ENCODE results near the gene SMIM29.

SMIM29 gene

GRCh38 chr6:34223956-34224940 is 24.6 kb downstream of the SMIM29 start:
- DNase-seq: peak; percentile 93 to 96

- no peak for DNase-seq
Measured at GRCh38 chr6:34223381-34223955, 25.3 kb downstream of the SMIM29 start.

DNA sequence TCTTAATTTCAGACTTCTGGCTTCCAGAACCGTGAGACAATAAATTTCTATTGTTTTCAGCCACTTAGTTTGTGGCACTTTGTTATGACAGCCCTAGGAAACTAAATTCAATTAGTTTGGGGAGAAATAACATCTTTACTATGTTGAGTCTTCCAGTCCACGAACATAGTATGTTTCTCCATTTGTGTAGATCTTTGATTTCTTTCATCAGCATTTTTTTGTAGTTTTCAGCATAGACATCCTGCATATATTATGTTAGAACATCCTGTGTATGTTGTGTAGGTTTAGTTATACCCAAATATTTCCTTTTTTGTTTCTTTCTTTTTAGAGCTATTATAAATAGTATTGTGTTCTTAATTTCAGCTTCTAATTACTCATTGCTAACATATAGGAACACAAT is 30.1 kb downstream of the SMIM29 start:
- DNase-seq: no peak

DNA sequence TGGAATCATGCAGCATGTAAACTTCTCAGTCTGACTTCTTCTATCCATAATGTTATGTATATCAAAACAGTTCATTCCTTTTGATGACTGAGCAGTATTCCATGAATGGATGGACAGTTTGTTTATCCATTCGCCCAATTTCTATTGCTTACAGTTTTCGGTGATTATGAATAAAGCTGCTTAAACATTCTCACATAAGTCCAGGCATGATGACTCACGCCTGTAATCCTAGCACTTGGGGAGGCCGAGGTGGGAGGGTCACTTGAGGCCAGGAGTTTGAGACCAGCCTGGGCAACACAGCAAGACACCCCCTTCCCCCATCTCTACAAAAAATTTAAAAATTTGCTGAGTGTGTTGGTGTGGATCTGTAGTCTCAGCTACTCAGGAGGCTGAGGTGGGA is 35.0 kb downstream of the SMIM29 start:
- no peak for DNase-seq

- DNase-seq: peak in 1 of 2 donors; percentile 17
Measured at GRCh38 chr6:34207695-34208443, 40.9 kb downstream of the SMIM29 start.

DNA sequence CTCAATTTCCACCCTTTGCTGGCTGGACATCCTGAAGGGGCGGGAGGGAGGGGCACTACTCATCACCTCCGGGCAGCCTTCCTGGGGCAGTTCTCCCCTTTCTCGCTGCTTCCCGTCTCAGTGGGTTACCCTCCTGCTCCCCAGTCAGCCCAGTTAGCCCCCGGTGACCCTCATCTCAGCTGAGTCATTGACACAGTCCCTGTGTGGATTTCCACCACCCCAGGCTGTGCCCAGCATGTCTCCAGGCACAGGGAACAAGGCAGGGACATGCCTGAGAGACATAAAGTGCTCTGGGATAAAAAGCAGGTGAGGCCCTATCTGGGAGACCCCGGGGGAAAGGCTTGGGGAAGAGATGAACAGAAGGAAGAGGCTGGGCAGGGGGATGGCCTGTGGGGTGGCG is 42.1 kb downstream of the SMIM29 start:
- DNase-seq: no peak

GRCh38 chr6:34205916-34206315 is 42.9 kb downstream of the SMIM29 start:
- DNase-seq: no peak

GRCh38 chr6:34205466-34205865 is 43.3 kb downstream of the SMIM29 start:
- DNase-seq: no peak

- DNase-seq: no peak
Measured at GRCh38 chr6:34204693-34205092, 44.1 kb downstream of the SMIM29 start.

GRCh38 chr6:34202329-34203201 is 46.2 kb downstream of the SMIM29 start:
- no peak for DNase-seq

GRCh38 chr6:34201455-34202107 is 47.2 kb downstream of the SMIM29 start:
- no peak for DNase-seq

DNA sequence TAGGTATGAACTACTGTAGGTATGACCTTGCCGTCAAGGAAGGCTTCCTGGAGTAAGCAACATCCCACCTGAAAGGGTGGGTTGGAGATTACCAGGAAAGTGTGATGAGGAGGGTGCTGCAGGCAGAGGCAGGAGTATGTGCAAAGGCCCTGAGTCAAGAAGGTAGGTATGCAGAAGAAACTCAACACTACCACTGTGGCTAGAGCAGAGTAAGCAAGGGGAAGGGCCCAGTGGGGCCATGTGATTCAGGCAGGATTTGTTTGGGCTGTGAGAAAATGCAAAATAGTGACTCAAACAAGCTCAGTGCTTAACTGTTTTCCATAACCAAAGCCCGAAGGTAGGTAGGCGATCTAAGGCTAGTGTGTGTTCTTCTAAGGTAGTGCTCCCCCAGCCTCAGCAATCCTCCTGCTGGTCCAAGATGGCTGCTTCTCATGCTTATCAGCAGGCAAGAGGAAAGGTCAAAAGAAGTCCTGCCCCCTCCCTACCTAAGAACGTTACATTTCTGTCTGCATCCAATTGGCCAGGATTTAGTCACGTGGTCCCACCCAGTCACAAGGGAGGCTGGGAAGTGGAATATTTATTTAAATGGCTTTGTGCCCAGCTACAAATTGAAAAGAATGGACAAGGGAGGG is 48.4 kb downstream of the SMIM29 start:
- DNase-seq: no peak

GRCh38 chr6:34196833-34197195 is 52.0 kb downstream of the SMIM29 start:
- DNase-seq: no peak
